GM18867 (cell line): ENCODE measurements around the gene ITSN2.

Experiments
- ATAC-seq: cut with Tn5 transposase; IDR thresholded peaks from one replicate; pipeline ENCODE4 v1.9.1; 2021; ENCODE audit warnings: mild to moderate bottlenecking, moderate library complexity; ENCODE audit not compliant: unreplicated experiment

Gene ITSN2

DNA sequence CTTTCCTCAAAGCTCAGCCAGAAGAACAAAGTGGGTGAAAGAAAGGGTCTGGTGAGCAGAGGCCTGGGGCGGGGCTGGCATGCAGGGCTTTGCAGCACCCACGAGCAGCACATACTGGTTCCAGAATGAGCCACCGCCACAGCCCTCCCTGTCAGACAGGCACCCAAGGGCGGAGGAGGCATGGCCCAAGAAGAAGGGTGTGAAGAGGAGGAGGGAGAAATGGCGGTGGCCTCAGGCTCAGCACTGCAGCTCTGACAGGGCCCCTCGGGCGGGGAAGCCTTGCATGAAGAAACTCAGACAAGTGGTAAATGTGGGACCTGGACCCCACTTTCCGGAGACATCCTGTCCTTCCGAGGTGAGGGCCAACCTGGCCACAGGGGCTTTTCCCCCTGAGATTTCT is 169.8 kb downstream of the ITSN2 start:
- ATAC-seq: no peak

GRCh38 chr2:24189551-24189950 is 170.8 kb downstream of the ITSN2 start:
- ATAC-seq: no peak

DNA sequence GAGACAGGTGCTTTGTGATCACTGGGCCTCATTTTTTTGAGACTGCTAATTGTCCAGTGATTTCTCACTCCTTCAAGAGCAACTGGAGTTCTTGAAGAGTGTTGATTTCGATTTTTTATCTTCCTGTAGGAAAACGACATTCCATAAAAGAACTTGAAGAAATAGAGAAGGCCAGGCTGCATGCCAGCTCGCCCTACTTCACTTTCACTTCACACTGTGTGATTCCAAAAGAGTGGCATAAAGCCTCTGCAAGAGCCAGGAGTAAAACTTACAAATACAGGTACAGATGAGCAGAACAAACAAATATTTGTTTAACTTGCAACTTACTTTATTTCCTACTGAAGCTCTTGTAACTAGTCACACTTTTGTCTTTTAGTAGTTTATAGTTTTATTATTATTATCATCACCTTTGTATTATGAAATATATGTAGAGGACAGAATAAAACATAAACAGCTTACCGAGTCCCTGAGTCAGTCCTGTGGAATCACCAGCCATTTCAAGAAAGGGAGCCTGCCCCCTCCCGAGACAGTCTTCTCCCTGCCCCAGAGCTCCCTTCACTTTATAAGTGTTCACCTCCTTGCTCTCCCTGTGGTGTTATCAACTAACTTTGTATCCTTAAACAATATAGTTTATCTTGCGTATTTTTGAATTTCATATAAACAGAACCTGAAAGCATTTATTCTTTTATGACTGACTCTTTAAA is 176.8 kb downstream of the ITSN2 start:
- ATAC-seq: no peak

DNA sequence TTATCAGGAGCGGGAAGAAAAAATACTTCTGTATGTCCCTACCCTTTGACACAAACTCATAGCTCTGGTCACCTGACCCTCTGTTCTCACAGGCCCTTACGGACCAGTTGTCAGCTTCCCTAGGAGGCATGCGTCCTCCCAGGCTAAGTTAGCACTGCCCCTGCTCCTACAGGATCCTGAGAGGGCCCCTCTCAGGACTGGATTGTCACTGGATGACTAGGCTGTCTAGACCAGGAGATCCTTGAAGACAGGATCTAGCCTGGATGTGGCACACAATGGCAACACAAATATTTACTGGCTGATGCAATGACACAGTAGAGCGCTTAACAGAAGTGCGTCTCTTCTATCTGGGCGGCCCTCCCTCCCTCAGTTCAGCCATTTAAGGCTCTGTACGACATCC is 177.8 kb downstream of the ITSN2 start:
- ATAC-seq: no peak

GRCh38 chr2:24181849-24182248 is 178.5 kb downstream of the ITSN2 start:
- no peak for ATAC-seq

DNA sequence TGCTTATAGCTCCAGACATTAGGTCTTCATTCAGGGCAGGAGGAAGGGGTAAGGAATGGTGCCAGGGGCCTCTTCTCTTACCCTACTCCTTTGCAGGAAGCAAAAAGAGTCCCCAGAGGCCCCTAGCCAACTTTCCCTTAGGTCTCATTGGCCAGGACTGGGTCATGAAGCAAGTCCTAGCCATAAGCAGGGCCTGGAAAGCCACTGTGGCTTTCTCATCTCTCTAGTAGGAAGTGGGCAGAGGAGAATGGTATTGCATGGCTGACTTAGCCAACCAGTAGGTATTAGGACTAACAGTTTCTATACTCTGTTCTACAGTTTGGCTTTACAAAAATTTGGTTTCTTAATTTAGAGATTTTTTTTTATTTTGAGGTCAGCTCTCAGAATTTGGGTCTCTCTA is 180.7 kb downstream of the ITSN2 start:
- no peak for ATAC-seq

GRCh38 chr2:24176326-24176725 is 184.0 kb downstream of the ITSN2 start:
- ATAC-seq: no peak

- ATAC-seq: no peak
Observed at GRCh38 chr2:24175631-24176187, 184.6 kb downstream of the ITSN2 start.

DNA sequence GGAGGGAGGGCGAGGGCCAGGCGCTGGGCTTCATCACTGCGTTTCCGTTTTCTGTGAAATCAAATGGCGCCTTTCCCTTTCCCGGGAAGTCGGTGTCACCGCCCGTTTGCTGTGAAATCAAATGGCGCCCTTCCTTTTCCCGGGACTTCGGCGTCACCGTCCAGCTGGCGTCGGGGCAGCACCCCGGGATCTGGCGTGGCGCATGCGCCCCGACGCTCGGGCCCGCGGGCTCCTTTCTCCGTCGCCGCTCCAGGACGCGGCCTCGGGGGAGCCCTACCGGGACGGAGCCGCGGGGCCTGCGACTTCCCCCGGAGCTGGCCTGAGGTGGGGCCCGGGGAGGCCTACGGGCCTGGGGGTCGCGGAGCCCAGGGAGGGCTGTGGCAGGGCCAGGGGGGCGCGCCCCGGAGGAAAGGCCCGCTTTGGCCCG is 185.5 kb downstream of the ITSN2 start, which contains the start of gene FAM228A:
FAM228A (plus strand) TSS at position 203 of the 427 bp plus-strand sequence. CDS start 428 bp downstream, outside the sequence.
- no peak for ATAC-seq

GRCh38 chr2:24169023-24169422 is 191.3 kb downstream of the ITSN2 start:
- no peak for ATAC-seq

DNA sequence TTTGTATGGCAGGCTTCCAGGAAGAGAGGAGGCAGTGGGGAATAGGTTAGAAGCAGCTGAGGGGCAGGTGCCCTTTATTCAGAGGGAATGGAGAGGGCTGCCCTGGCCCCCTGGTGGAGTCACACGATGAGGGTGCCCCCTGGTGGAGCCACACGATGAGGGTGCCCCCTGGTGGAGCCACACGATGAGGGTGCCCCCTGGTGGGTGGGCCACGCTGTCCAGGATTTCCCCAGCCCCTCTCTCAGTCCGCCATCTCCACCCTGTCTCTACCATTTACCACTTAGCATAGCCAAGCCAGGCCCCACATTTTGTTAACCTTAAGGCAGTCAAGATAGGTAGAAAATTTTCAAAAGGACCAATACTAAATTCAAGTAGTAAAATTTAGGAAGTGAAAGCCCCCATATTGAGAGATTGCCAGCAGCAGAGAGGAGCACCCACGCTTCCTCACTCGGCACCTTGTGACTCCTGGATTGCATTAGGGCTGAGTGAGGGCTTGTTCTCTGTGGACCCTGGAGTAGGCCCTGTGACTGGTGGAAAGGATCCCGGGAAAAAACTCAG is 195.8 kb downstream of the ITSN2 start:
- ATAC-seq: peak; percentile 70

GRCh38 chr2:24163601-24164000 is 196.7 kb downstream of the ITSN2 start:
- no peak for ATAC-seq

DNA sequence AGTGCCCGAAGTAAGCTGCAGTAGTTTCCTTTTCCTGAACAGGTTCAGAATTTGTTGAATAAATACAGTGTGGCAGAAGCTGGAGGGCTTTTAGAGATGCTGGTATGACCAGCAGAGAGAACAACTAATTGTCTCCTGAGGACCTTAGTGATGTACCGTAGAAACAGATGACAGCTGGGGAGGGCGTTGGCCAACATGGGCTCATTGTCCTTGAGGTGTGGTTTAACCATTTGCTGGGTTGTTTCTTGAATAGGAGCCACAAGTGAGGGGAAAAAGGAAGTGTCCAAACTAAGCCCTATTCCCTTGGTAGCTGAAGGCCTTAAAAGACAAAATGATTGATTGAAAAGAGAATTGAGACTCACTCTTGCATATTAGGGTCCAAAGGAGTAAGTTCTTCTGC is 197.2 kb downstream of the ITSN2 start:
- no peak for ATAC-seq

DNA sequence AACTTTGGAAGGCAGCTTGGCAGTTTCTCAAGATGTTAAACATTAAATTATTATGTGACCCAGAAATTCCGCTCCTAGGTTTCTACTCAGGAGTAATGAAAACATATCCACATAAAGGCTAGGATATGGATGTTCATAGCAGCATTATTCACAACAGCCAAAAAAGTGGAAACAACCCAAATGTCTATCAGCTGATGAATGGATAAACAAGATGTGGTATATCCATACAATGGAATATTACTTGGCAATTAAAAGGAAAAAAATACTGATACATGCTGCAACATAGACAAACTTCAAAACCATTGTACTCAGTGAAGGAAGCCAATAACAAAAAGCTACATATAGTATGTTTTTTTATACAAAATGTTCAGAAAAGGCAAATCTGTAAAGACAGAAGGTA is 197.8 kb downstream of the ITSN2 start:
- ATAC-seq: no peak

GRCh38 chr2:24160761-24161160 is 199.6 kb downstream of the ITSN2 start:
- ATAC-seq: no peak

GRCh38 chr2:24159708-24160107 is 200.6 kb downstream of the ITSN2 start:
- ATAC-seq: no peak

DNA sequence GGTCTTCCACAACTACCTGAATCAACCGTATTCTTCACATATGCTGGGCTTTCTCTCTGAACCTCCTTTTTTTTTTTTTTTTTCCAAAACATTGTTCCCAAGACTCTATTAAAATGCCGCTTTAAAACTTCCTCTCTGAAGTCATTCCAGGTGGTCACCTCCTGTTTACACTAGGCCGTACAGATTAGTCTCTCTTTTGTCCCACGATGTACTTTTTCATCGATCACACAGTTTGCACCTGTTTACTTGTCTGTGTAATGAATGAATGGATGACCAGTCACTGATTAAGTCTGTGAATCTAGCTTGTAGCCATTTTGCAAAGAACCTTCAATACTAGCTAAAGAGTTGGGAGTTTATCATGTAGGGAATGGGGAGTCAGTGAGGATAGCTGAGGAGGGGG is 202.2 kb downstream of the ITSN2 start:
- no peak for ATAC-seq

- ATAC-seq: no peak
Observed at GRCh38 chr2:24153478-24153877, 206.9 kb downstream of the ITSN2 start.
